Calu3 (cell line): ENCODE measurements around the gene ERP44. TPM values are rescaled to one million over a fixed set of nuclear protein-coding genes. Genes with fewer than 3 reads are reported as not detected.

ENCODE experiments used
- BruUV-seq: library from RNA; stranded (reverse); fragments of 400-500 nt; replicated peaks from 2 replicates; lab custom pipeline; 2021; lab: Mats Ljungman, UMichigan
- CTCF ChIA-PET: fragments of 300-600 bp; sonication (Branson Sonifier 250); formaldehyde crosslinking; loops from one replicate; lab custom pipeline; 2022; ENCODE audit warnings: antibody characterized with exemption; lab: Charles Lee
- DNase-seq: peaks from one replicate; pipeline ENCODE4 v3.0.0; 2022
- H3K27ac Mint-ChIP-seq: one replicate; pipeline ENCODE4 v1.8.0; 2022; ENCODE audit warnings: mixed read lengths; ENCODE audit not compliant: unreplicated experiment
- H3K27me3 Mint-ChIP-seq: one replicate; pipeline ENCODE4 v1.8.0; 2022; ENCODE audit warnings: mixed read lengths; ENCODE audit not compliant: unreplicated experiment
- H3K36me3 Mint-ChIP-seq: one replicate; pipeline ENCODE4 v1.8.0; 2022; ENCODE audit warnings: mild to moderate bottlenecking, moderate library complexity, mixed read lengths; ENCODE audit not compliant: insufficient read depth, unreplicated experiment
- H3K4me1 Mint-ChIP-seq: one replicate; pipeline ENCODE4 v1.8.0; 2022; ENCODE audit warnings: mild to moderate bottlenecking, low read depth, mixed read lengths; ENCODE audit not compliant: unreplicated experiment
- H3K4me3 Mint-ChIP-seq: one replicate; pipeline ENCODE4 v1.8.0; 2022; ENCODE audit warnings: mild to moderate bottlenecking, low read depth, moderate library complexity, mixed read lengths; ENCODE audit not compliant: unreplicated experiment
- H3K9me3 Mint-ChIP-seq: one replicate; pipeline ENCODE4 v1.8.0; 2022; ENCODE audit warnings: low read depth, mixed read lengths; ENCODE audit not compliant: unreplicated experiment
- CTCF ChIP-seq: fragments of 200-600 bp; IDR thresholded peaks from one replicate; pipeline ENCODE4 v1.8.0; 2022; ENCODE audit warnings: antibody characterized with exemption; ENCODE audit not compliant: unreplicated experiment
- intact Hi-C: fragments of 100-400 bp; cut with micrococcal nuclease; formaldehyde crosslinking; loops from one replicate; pipeline ENCODE4 v1.10.0; 2022; ENCODE audit not compliant: unreplicated experiment
- total RNA-seq: library from RNA; stranded (reverse); gene quantifications from 2 replicates; pipeline ENCODE4 v1.2.3, GENCODE V29; 2022

Gene ERP44
- total RNA-seq, 1 experiment from 2014 or later: 12.3 TPM

- no TSS peak for BruUV-seq
- CTCF ChIA-PET: no interaction called here
- H3K27ac Mint-ChIP-seq: no peak overlapping the region
- TF ChIP-seq CTCF: no peak
- intact Hi-C loops: no loop called here
- DNase-seq: no peak
- H3K4me3 Mint-ChIP-seq: no peak overlapping the region
- H3K4me1 Mint-ChIP-seq: no peaks in the 10 kb centered on the region
- H3K36me3 Mint-ChIP-seq: peaks cover 8% of the 10 kb centered on the region
- no peaks in the 10 kb centered on the region for H3K27me3 Mint-ChIP-seq
- H3K9me3 Mint-ChIP-seq: no peaks in the 10 kb centered on the region
Measured at GRCh38 chr9:99977033-99977792, 121.6 kb downstream of the ERP44 start.

GRCh38 chr9:99973455-99973854 lies 125.3 kb downstream of the ERP44 start:
- Mint-ChIP-seq H3K36me3 (peaks cover 8% of the 10 kb centered on the region), H3K9me3 (no peaks in the 10 kb centered on the region), H3K27ac (no peak overlapping the region), H3K4me3 (no peak overlapping the region), H3K27me3 (no peaks in the 10 kb centered on the region), H3K4me1 (no peaks in the 10 kb centered on the region)
- CTCF ChIA-PET: no interaction called here
- no peak for DNase-seq
- TF ChIP-seq CTCF: no peak
- intact Hi-C loops: no loop called here
- BruUV-seq: no TSS peak

- BruUV-seq: no TSS peak
- Mint-ChIP-seq H3K4me1 (peaks cover 3% of the 10 kb centered on the region), H3K36me3 (no peaks in the 10 kb centered on the region), H3K27ac (no peak overlapping the region), H3K4me3 (no peak overlapping the region), H3K27me3 (no peaks in the 10 kb centered on the region), H3K9me3 (no peaks in the 10 kb centered on the region)
- intact Hi-C loops: no loop called here
- TF ChIP-seq CTCF: no peak
- no peak for DNase-seq
- CTCF ChIA-PET: no interaction called here
Measured at GRCh38 chr9:99971410-99971809, 127.4 kb downstream of the ERP44 start.

- BruUV-seq: no TSS peak
- CTCF ChIA-PET: no interaction called here
- intact Hi-C loops: no loop called here
- peaks cover 10% of the 10 kb centered on the region for H3K4me1 Mint-ChIP-seq
- no peak overlapping the region for H3K27ac Mint-ChIP-seq
- H3K27me3 Mint-ChIP-seq: no peaks in the 10 kb centered on the region
- H3K36me3 Mint-ChIP-seq: no peaks in the 10 kb centered on the region
- no peak overlapping the region for H3K4me3 Mint-ChIP-seq
- no peaks in the 10 kb centered on the region for H3K9me3 Mint-ChIP-seq
- no peak for TF ChIP-seq CTCF
- DNase-seq: no peak
Measured at GRCh38 chr9:99970481-99970880, 128.3 kb downstream of the ERP44 start.
